Ascending aorta (tissue), 2 donors: Measurements from ENCODE around the gene SNX4. TPM values are rescaled to one million over a fixed set of nuclear protein-coding genes. Genes with fewer than 3 reads are reported as not detected.
"Not testable (repeated sequence)": the region's sequence is repeated elsewhere in the genome, so short reads cannot be mapped to it uniquely, and the experiment has no call there.

ENCODE experiments used
- DNase-seq, 2 donors: peaks; one replicate each; pipeline ENCODE4 v3.0.0-alpha.2; 2019; ENCODE audit warnings: low spot score in 2 of 2
- H3K27ac ChIP-seq, 2 donors: fragments of 200-600 bp; sonication (generic); one replicate each; pipeline ENCODE4 v1.5.1; 2016 to 2017; ENCODE audit warnings: mild to moderate bottlenecking in 1 of 2
- H3K27me3 ChIP-seq: fragments of 200-600 bp; sonication (generic); one replicate; pipeline ENCODE4 v1.5.1; 2017
- H3K36me3 ChIP-seq, 2 donors: fragments of 200-600 bp; sonication (generic); one replicate each; pipeline ENCODE4 v1.5.1; 2016
- H3K4me1 ChIP-seq, 2 donors: fragments of 200-600 bp; sonication (generic); one replicate each; pipeline ENCODE4 v1.5.1; 2016 to 2017; ENCODE audit warnings: mild to moderate bottlenecking in 1 of 2
- H3K4me3 ChIP-seq, 2 donors: fragments of 200-600 bp; sonication (generic); one replicate each; pipeline ENCODE4 v1.5.1; 2016 to 2017; ENCODE audit warnings: mild to moderate bottlenecking in 1 of 2
- H3K9me3 ChIP-seq, 2 donors: fragments of 200-600 bp; sonication (generic); one replicate each; pipeline ENCODE4 v1.5.1; 2016
- CTCF ChIP-seq, 3 experiments: fragments of 200-600 bp in 2 of 3; fragments of 450-650 bp in 1 of 3; sonication (generic) in 2 of 3; IDR thresholded peaks; one replicate each; pipeline ENCODE4 v1.5.1; 2016 to 2019; ENCODE audit warnings: antibody characterized with exemption in 3 of 3, mild to moderate bottlenecking in 1 of 3, moderate library complexity in 1 of 3
- intact Hi-C: fragments of 100-400 bp; cut with DNase I; formaldehyde crosslinking; loops from one replicate; pipeline ENCODE4 v1.15.1; 2023
- total RNA-seq: library from RNA; depleted of rRNA; stranded (reverse); fragments of >200 nt; gene quantifications from one replicate; pipeline ENCODE4 v1.1.0, GENCODE V29; 2016

The SNX4 gene
- 20.8 TPM for total RNA-seq

GRCh38 chr3:125519678-125520562 lies at the start of gene SNX4:
SNX4 (minus strand) TSS chr3:125520202; CDS start chr3:125520172, 30 bp downstream.
- peak in 1 of 3 experiments; percentile 1 for TF ChIP-seq CTCF (IDR thresholded peaks at IDR 0.05)
- Histone ChIP-seq H3K9me3 (no peaks in the 10 kb centered on the region), H3K36me3 (peaks cover 4 to 9% of the 10 kb centered on the region in 2 donors), H3K27me3 (no peaks in the 10 kb centered on the region), H3K27ac (peak within 1 kb of the TSS; percentile 82 to 83), H3K4me3 (peak within 1 kb of the TSS; percentile 87 to 96), H3K4me1 (peaks cover 7 to 10% of the 10 kb centered on the region in 2 donors)
- peak; percentile 82 to 97 for DNase-seq
- intact Hi-C loops = loop anchor here (1.0 kb wide), 1 partner anchor 76 kb away; no protein-coding TSS in a partner anchor

GRCh38 chr3:125556314-125556713 lies 36.3 kb upstream of the SNX4 start:
- intact Hi-C loops = no loop called here
- Histone ChIP-seq H3K4me1 (no peaks in the 10 kb centered on the region), H3K36me3 (peaks cover 22 to 62% of the 10 kb centered on the region in 2 donors), H3K27me3 (no peaks in the 10 kb centered on the region), H3K9me3 (no peaks in the 10 kb centered on the region), H3K4me3 (no peak overlapping the region), H3K27ac (no peak overlapping the region)
- DNase-seq = no peak
- TF ChIP-seq CTCF (IDR thresholded peaks at IDR 0.05) = no peak

- no peak for TF ChIP-seq CTCF (IDR thresholded peaks at IDR 0.05)
- H3K27ac ChIP-seq = no peak overlapping the region
- intact Hi-C loops = no loop called here
- H3K4me3 ChIP-seq = no peak overlapping the region
- no peaks in the 10 kb centered on the region for H3K27me3 ChIP-seq
- H3K9me3 ChIP-seq = no peaks in the 10 kb centered on the region
- no peak for DNase-seq
- no peaks in the 10 kb centered on the region for H3K4me1 ChIP-seq
- H3K36me3 ChIP-seq = peaks cover 20 to 35% of the 10 kb centered on the region in 2 donors
Measured at GRCh38 chr3:125552401-125552800, 32.4 kb upstream of the SNX4 start.

- H3K9me3 ChIP-seq = no peaks in the 10 kb centered on the region
- TF ChIP-seq CTCF (IDR thresholded peaks at IDR 0.05) = no peak
- H3K4me3 ChIP-seq = no peak overlapping the region
- H3K27me3 ChIP-seq = no peaks in the 10 kb centered on the region
- H3K36me3 ChIP-seq = peaks cover 24 to 28% of the 10 kb centered on the region in 2 donors
- H3K4me1 ChIP-seq = no peaks in the 10 kb centered on the region
- intact Hi-C loops = no loop called here
- no peak overlapping the region for H3K27ac ChIP-seq
- DNase-seq = no peak
Measured at GRCh38 chr3:125528920-125529319, 8.9 kb upstream of the SNX4 start.

GRCh38 chr3:125525153-125525552 lies 5.2 kb upstream of the SNX4 start:
- intact Hi-C loops = no loop called here
- Histone ChIP-seq H3K4me1 (no peaks in the 10 kb centered on the region), H3K9me3 (no peaks in the 10 kb centered on the region), H3K36me3 (peaks cover 7 to 11% of the 10 kb centered on the region in 2 donors), H3K27me3 (no peaks in the 10 kb centered on the region), H3K27ac (no peak overlapping the region), H3K4me3 (no peak overlapping the region)
- DNase-seq = no peak
- no peak for TF ChIP-seq CTCF (IDR thresholded peaks at IDR 0.05)

- H3K36me3 ChIP-seq, H3K4me1 ChIP-seq, H3K27me3 ChIP-seq, intact Hi-C loops, H3K9me3 ChIP-seq, DNase-seq: not testable (repeated sequence)
- Histone ChIP-seq H3K4me3 (peak overlapping the region; percentile 87 to 96), H3K27ac (peak overlapping the region; percentile 82 to 83)
Measured at GRCh38 chr3:125520563-125520919, 539 bp upstream of the SNX4 start.
